HCT116 (cell line): ENCODE data around the gene CELF4.

Experiments used
- CBX3 ChIP-seq: IDR thresholded peaks from 2 replicates; pipeline ENCODE4 v1.6.1; 2012; ENCODE audit warnings: low read depth
- EZH2 ChIP-seq: fragments of 200-600 bp; sonication (generic); IDR thresholded peaks from 2 replicates; pipeline ENCODE4 v1.6.1; 2017; ENCODE audit warnings: antibody characterized with exemption, mixed run types
- EZH2phosphoT487 ChIP-seq: fragments of 200-600 bp; IDR thresholded peaks from 2 replicates; pipeline ENCODE4 v1.6.1; 2018; ENCODE audit warnings: antibody characterized with exemption, borderline replicate concordance
- JUND ChIP-seq: IDR thresholded peaks from 2 replicates; pipeline ENCODE4 v1.6.1; 2012
- POLR2A ChIP-seq: IDR thresholded peaks from 2 replicates; pipeline ENCODE4 v1.7.0; 2011; ENCODE audit warnings: borderline replicate concordance; ENCODE audit not compliant: insufficient read depth, insufficient read length; ENCODE audit errors: extremely low read depth
- POLR2AphosphoS5 ChIP-seq: IDR thresholded peaks from 2 replicates; pipeline ENCODE4 v1.6.1; 2011; ENCODE audit warnings: mild to moderate bottlenecking, low read depth, low read length, moderate library complexity
- RAD21 ChIP-seq: IDR thresholded peaks from 2 replicates; pipeline ENCODE4 v1.6.1; 2012; ENCODE audit warnings: low read depth, mild to moderate bottlenecking
- SIN3A ChIP-seq: IDR thresholded peaks from 2 replicates; pipeline ENCODE4 v1.6.1; 2012; ENCODE audit warnings: low read depth
- SP1 ChIP-seq: IDR thresholded peaks from 2 replicates; pipeline ENCODE4 v1.6.1; 2012; ENCODE audit warnings: low read depth
- ZNF274 ChIP-seq: fragments of 200-500 bp; sonication (Bioruptor generic); IDR thresholded peaks from 2 replicates; pipeline ENCODE4 v1.6.1; 2014; ENCODE audit warnings: mild to moderate bottlenecking, low read depth, low read length, inconsistent platforms
- TF ChIP-seq, protein P1 (sequence below), 3 experiments: fragments of 200-600 bp in 1 of 3; sonication (generic) in 1 of 3; IDR thresholded peaks in 2 of 3; conservative IDR thresholded peaks in 1 of 3; 2 replicates each; pipeline ENCODE4 v1.5.1; 2012 to 2017; ENCODE audit warnings: low read depth in 2 of 3, low read length in 2 of 3, antibody characterized with exemption in 1 of 3, borderline replicate concordance in 1 of 3, control low read depth in 1 of 3, mild to moderate bottlenecking in 1 of 3, mixed read lengths in 1 of 3, mixed run types in 1 of 3, moderate library complexity in 1 of 3; ENCODE audit not compliant: insufficient read depth in 1 of 3

DNA sequence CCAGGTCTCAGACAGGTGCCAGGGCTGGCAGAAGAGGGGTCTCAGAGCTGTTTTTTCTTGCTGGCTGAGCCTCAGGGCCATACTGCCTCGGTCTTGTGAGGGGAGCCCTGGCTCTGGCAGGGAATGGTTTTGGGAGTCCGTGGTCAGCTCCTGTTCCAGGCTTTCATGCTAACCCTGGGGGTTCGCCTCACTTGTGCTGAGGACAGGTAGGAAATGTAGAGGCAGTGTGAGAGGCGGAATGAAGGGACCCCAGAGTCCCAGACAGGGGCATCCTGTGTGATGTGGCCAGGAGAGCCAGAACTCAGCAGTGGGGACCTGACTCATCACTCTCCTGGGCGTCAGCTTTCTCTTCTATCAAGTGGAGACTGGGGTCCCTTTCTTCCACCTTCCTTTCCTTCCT is 5.7 kb upstream of the CELF4 start:
- TF ChIP-seq, protein P1, sequence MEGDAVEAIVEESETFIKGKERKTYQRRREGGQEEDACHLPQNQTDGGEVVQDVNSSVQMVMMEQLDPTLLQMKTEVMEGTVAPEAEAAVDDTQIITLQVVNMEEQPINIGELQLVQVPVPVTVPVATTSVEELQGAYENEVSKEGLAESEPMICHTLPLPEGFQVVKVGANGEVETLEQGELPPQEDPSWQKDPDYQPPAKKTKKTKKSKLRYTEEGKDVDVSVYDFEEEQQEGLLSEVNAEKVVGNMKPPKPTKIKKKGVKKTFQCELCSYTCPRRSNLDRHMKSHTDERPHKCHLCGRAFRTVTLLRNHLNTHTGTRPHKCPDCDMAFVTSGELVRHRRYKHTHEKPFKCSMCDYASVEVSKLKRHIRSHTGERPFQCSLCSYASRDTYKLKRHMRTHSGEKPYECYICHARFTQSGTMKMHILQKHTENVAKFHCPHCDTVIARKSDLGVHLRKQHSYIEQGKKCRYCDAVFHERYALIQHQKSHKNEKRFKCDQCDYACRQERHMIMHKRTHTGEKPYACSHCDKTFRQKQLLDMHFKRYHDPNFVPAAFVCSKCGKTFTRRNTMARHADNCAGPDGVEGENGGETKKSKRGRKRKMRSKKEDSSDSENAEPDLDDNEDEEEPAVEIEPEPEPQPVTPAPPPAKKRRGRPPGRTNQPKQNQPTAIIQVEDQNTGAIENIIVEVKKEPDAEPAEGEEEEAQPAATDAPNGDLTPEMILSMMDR (IDR thresholded peaks at IDR 0.05 in 2 of 3, conservative IDR thresholded peaks at IDR 0.05 in 1 of 3; ENCODE audit: borderline replicate concordance in 1 of 3, insufficient read depth in 1 of 3, low read depth in 2 of 3, low read length in 2 of 3), result no peak
- TF ChIP-seq SIN3A, result no peak
- no peak for TF ChIP-seq POLR2A
- no peak for TF ChIP-seq EZH2phosphoT487
- TF ChIP-seq RAD21, result no peak
- no peak for TF ChIP-seq ZNF274
- TF ChIP-seq JUND, result no peak
- TF ChIP-seq POLR2AphosphoS5, result no peak
- TF ChIP-seq SP1, result no peak
- no peak for TF ChIP-seq CBX3
- TF ChIP-seq EZH2, result no peak
